Amygdala (tissue), 56 donors: Measurements from ENCODE around the gene LHFPL3.
A peak's percentile ranks its signal among the peaks of the same experiment; 100 is the strongest.
"Not testable (repeated sequence)": the region's sequence is repeated elsewhere in the genome, so short reads cannot be mapped to it uniquely, and the experiment has no call there.

Source experiments
- DNase-seq, 56 donors: peaks; one replicate each; lab custom pipeline; 2025; lab: John Stamatoyannopoulos, UW

Gene LHFPL3

GRCh38 chr7:104661575-104661974, 333.2 kb downstream of the LHFPL3 start:
- DNase-seq: no peak

DNA sequence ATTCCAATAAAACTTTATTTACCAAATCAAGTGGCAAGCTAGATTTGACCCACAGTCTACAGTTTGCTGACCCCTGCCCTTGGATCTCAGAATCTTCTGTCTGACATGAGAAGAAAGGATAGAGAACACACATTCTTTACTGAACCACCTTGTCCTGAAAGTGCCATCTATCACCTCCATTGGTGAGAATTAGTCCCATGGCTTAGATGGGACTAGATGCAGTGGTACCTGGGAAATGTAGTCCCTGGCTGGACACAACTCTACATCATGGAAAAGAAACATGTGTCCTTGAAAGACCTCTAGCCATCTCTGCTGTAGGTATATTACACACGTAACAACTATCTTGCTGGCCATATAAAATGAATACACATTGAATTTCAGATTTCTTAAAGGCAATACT, 336.2 kb downstream of the LHFPL3 start:
- no peak for DNase-seq

GRCh38 chr7:104677587-104677986, 349.2 kb downstream of the LHFPL3 start:
- DNase-seq: no peak

GRCh38 chr7:104679085-104679484, 350.7 kb downstream of the LHFPL3 start:
- DNase-seq: no peak

DNA sequence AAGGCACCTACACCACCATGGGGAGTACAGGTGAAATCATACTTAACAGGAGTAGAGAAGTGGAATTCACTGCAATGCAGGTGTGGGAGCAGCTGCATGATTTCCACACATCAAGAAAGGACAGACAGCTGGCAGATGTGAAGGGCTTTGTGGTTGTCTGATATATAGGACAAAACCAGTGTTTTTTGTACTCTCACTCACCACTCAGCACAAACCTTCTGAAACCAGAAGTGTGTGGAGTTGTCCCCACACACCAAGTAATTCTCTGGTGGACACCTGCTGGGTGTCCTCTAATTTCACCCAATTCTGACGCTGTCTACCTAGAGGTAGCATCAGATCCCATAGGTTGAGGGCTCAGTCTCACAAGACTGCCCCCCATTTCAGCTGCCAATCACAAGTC, 357.9 kb downstream of the LHFPL3 start:
- DNase-seq: no peak

GRCh38 chr7:104694710-104695109, 366.3 kb downstream of the LHFPL3 start:
- no peak for DNase-seq

DNA sequence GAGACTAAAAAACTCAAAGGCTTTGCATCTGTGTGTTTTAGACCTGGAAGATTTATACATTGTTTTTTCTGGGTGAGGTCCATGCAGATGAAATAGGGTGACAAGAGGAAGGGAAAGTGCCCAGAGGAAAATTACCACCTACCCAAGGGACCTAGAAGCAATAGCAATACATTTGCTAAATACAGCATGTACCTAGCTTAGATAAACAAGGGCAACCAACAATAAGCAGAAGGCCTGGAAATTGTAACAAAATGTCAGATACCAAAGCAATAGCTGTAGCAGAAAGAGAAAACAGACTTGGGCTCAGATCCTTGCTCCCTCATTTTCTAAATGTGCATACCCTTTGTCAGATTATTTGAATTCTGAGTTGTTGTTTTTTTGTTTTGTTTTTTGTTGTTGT, 367.2 kb downstream of the LHFPL3 start:
- DNase-seq: no peak

DNA sequence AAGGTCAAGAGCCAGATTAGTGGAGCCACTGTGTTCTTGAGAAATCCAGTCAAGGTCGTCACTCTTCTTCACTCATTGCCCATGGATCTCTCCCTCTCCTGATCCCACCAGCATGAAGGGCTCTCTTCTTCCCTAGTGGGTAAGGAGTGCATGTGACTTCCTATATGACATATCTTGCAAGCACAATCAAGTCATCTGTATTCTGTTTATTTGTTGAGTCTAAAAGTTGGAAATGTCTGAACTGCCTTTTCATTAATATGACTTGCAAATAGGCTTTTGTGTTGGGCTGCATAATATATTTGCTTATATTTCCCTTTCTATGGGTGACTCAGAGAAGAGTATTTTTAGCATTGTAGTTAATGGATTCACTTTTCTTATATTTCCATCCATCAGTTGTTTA, 371.9 kb downstream of the LHFPL3 start:
- DNase-seq: no peak

DNA sequence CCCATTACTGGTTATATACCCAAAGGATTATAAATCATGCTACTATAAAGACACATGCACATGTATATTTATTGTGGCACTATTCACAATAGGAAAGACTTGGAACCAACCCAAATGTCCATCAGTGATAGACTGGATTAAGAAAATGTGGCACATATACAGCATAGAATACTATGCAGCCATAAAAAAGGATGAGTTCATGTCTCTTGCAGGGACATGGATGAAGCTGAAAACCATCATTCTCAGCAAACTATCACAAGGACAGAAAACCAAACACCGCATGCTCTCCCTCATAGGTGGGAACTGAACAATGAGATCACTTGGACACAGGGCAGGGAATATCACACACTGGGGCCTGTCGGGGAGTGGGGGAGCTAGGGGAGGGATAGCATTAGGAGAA, 392.6 kb downstream of the LHFPL3 start:
- DNase-seq: not testable (repeated sequence)

GRCh38 chr7:104723001-104723400, 394.6 kb downstream of the LHFPL3 start:
- DNase-seq: no peak

DNA sequence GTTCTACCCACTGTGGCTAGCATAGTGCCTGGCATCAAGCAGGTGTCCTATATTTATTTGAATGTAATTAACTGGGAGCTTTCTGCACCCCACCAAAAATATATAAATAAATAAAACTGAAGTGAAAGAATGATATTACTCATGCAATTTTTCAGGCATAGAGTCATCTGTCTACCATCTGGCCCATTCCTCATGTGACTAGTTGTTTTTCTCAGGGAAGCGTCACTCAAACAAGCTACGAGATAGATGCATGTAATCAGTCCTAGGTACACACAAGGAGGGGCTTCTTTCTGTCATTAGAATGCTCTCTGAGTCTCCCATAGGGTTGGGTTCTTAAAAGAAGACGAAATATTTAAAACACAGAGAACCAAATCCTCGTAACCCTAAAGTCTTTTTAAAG, 430.1 kb downstream of the LHFPL3 start:
- DNase-seq: no peak

DNA sequence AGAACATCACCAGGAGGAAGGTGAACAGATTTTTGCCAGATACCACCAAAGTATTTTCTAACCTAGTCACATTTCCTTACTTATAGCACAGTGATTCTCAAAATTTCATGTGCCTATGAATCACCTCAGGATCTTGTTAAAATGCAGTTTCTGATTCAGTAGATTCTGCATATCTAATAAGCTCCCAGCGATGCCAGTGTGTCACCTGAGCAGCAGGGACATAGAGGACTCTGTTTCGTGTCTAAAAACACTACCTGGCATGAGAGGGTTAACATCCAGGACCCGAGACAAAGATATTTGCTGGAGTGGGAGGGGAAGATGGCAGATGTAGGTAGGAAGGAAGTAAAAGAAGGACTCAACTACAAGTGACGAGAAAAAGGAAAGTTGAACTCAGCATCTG, 433.5 kb downstream of the LHFPL3 start:
- no peak for DNase-seq

DNA sequence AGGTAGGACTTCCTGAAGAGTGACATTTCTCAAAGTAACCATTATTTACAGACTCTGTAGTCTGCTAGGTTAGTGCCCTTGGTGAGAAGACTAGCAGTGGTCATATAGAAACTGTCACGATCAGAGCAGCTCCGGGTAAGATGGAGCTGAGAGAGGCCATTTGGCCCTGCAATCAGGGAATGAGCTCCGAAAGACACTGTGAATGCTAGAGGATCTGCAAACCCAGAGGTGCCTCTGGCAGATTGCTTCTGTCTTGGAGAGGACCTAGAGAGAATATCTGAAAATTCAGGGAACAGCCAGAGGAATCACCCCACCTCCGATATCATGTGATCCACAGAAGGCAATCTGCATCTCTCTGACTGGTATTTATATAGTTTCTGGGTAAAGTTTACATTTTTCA, 438.7 kb downstream of the LHFPL3 start:
- DNase-seq: no peak

DNA sequence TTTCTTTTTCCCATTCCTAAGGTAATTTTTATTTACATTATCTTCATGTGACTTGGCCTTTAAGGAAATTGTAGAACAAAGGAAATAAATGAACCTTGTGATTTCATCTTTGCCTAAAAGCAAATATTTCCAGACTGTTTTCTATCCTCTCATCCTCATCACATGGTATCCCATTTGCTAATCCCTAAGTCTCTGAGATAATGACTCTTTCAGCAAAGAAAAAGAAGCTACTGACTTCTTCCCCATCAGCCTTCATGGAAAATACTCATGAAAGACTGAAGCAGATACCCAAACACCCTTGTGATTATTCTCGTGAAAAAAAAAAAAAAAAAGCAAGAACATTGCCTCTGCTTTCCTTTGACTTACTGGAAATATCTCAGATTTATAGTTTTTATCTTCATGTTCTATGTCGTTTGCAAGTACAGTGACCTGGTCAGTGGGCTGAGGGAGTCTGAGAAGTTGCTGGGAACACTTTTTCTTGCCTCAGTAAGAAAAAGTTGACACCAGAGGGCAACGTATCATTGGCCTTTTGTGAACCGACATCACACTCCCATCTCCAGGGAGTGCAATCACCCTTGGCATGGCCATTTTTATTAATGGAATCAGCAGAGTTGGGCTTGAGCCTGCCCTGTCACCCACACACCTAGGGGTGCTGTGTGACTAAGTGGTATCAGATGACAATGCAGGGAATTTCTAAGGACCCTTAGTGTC, 439.6 kb downstream of the LHFPL3 start:
- peak in 10 of 56 donors; percentile 1 to 49 (median 14) for DNase-seq

DNA sequence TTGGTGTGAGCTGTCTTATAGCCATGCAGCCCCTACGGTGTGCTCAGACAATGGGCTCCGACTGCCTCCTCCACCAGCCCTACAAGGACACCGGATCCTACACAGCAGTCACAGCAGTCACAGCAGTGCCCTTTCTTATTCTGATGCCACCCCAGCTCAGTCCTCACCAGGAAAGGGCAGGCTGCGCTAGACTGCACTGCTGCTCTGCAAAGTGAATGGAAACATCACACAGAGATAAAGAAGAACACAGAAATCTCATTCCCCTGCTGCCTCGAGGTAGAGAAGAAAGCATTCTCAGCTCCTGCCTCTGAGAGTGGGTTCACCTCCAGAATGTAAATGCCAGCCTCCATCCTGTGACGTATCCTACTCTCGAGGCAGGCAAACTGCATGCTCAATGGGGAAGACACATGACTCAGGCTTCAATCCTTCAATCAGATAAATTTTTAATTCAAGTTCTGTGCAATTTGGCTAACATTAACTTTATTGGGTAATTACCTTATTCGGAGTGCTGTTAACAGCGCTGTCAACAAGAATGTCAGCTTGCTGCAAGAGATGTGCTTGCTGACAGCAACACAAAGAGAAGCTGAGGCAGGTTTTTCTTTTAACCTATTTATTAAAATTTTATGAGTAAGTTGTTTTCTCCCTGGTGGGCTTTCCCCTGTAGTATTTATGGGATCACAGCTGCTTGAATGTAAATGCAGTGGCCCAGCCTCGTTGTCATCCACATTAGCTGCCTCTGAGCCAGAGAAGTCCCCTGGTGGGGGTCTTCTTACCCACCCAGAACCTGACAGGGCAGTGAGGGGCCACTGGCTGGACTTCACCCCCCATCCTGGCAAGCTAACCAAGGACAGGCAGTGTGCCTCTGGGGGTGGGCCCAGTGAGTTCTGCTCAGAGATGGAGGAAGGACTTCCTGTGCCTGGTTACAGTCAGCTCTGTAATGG, 444.3 kb downstream of the LHFPL3 start:
- no peak for DNase-seq

DNA sequence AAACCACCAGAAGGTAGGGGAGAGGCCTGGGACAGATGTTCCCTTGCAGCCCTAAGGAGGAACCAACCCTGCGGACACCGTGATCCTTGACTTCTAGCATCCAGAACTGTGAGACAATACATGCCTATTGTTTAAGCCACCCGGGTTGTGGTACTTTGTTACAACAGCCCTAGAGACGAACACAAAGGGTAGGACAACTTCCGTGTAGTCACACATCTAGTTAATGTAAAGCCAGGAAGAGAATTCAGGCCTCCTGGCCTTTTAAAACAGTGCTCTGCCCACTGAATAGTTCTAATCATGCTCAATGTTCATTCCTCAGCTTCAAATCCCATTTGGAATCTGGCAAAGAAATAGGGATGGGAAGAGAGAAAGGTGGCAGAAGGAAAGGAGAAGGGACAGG, 445.4 kb downstream of the LHFPL3 start:
- no peak for DNase-seq

DNA sequence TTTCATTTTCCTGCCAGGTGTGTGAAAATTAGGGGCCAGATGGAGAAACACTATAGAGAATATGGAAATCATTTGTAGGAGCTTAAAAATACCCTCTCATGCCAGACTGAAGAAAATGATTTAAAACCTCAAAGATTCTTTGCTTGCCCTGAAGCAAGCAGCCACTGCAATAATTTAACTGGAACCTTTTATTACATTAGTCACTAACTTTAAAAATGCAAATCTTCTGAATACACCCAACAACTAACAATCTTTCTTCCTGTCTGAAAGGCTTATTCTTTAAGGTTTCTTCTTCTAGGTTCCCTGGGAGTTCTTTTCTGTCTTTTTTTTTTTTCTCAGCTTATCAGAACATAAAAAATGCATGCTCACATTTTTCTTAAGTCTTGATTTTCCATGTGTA, 447.1 kb downstream of the LHFPL3 start:
- no peak for DNase-seq

DNA sequence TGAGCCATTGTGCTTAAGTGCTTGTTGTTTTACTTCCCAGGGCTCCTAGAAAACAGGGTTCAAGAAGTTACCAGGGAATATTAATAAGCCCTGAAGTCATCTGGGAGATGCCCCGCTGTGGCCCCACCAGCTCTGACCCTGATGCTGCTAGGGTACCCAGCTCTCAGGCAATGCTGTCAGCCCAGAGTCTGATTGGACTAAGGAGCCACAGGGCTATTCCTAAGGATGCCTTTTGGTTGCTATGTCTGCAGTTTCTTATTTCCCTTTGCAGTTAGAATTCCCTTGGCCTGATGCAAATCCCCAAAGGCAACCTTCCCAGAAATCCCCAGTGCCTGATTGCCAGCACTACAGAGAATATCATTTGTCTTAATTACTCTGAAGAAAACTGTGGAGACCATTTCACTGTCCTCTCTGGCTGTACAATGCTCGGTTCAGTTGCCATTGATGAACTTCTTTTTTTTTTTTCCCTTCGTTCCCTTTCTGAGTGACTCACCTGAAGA, 448.9 kb downstream of the LHFPL3 start:
- peak in 1 of 56 donors; percentile 8 for DNase-seq

GRCh38 chr7:104779888-104780287, 451.5 kb downstream of the LHFPL3 start:
- DNase-seq: no peak

GRCh38 chr7:104784686-104785085, 456.3 kb downstream of the LHFPL3 start:
- no peak for DNase-seq

DNA sequence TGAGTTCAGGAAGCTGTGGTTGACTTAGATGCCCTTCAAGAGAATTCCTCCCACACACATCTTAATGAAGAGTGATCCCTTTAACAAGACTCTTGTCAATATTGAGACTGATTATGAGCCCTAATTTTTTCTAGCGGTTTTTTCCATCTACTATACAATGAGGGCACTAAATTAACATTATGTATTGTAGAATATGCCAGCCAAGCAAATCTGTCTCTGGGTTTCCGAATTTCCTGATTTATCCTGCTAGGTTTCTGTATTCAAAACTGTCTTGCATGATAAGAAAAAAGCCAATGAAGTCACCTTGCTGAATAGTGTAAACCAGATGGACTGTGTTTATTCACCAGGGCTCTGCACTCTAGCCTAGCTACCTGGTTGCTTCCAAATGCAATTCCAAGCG, 461.4 kb downstream of the LHFPL3 start:
- no peak for DNase-seq

GRCh38 chr7:104790440-104790839, 462.0 kb downstream of the LHFPL3 start:
- DNase-seq: no peak
